KMS-11 (cell line): ENCODE data around the gene PCNT.

Experiments
- H2AFZ ChIP-seq: fragments of 200-600 bp; sonication (generic); 2 replicates; pipeline ENCODE4 v1.6.1; 2016; ENCODE audit warnings: antibody characterized with exemption, mixed run types, low read depth
- H3K27ac ChIP-seq: fragments of 200-600 bp; sonication (generic); 2 replicates; pipeline ENCODE4 v1.6.1; 2016; ENCODE audit warnings: mild to moderate bottlenecking, mixed run types
- H3K27me3 ChIP-seq: fragments of 200-600 bp; sonication (generic); 2 replicates; pipeline ENCODE4 v1.6.1; 2017; ENCODE audit warnings: mild to moderate bottlenecking, low read depth, mixed run types, moderate library complexity; ENCODE audit not compliant: insufficient read depth
- H3K36me3 ChIP-seq: fragments of 200-600 bp; sonication (generic); 2 replicates; pipeline ENCODE4 v1.6.1; 2017; ENCODE audit warnings: mild to moderate bottlenecking, mixed run types; ENCODE audit not compliant: insufficient read depth
- H3K4me1 ChIP-seq: fragments of 200-600 bp; sonication (generic); 2 replicates; pipeline ENCODE4 v1.6.1; 2016; ENCODE audit warnings: mild to moderate bottlenecking, low read depth, mixed run types; ENCODE audit not compliant: poor library complexity, severe bottlenecking
- H3K4me2 ChIP-seq: fragments of 200-600 bp; sonication (generic); 2 replicates; pipeline ENCODE4 v1.7.0; 2016; ENCODE audit warnings: mild to moderate bottlenecking, mixed run types
- H3K4me3 ChIP-seq: fragments of 200-600 bp; sonication (generic); IDR thresholded peaks from 2 replicates; pipeline ENCODE4 v1.6.1; 2017; ENCODE audit warnings: low read depth, low read length, mixed read lengths; ENCODE audit not compliant: insufficient read depth
- H3K79me2 ChIP-seq: fragments of 200-600 bp; sonication (generic); 2 replicates; pipeline ENCODE4 v1.6.1; 2016; ENCODE audit warnings: low read depth, mixed run types; ENCODE audit not compliant: insufficient read depth
- H3K9ac ChIP-seq: fragments of 200-600 bp; sonication (generic); 2 replicates; pipeline ENCODE4 v1.6.1; 2016; ENCODE audit warnings: mild to moderate bottlenecking, mixed run types
- H4K20me1 ChIP-seq: fragments of 200-600 bp; sonication (generic); 2 replicates; pipeline ENCODE4 v1.6.1; 2016; ENCODE audit warnings: mild to moderate bottlenecking, mixed run types; ENCODE audit not compliant: insufficient read depth
- TF ChIP-seq, protein P1 (sequence below): fragments of 200-600 bp; sonication (generic); conservative IDR thresholded peaks from 2 replicates; pipeline ENCODE4 v1.6.1; 2017; ENCODE audit warnings: low read depth, mild to moderate bottlenecking, antibody characterized with exemption, low read length, moderate library complexity, mixed read lengths

Gene PCNT

GRCh38 chr21:46301759-46302158 is 22.2 kb upstream of the PCNT start:
- Histone ChIP-seq H3K4me3 (no peak overlapping the region), H3K79me2 (no peaks in the 10 kb centered on the region), H4K20me1 (no peaks in the 10 kb centered on the region), H3K27me3 (no peaks in the 10 kb centered on the region), H3K36me3 (no peaks in the 10 kb centered on the region), H3K4me2 (no peak overlapping the region), H2AFZ (no peak overlapping the region), H3K9ac (no peak overlapping the region), H3K4me1 (no peaks in the 10 kb centered on the region), H3K27ac (no peak overlapping the region)
- TF ChIP-seq, protein P1, sequence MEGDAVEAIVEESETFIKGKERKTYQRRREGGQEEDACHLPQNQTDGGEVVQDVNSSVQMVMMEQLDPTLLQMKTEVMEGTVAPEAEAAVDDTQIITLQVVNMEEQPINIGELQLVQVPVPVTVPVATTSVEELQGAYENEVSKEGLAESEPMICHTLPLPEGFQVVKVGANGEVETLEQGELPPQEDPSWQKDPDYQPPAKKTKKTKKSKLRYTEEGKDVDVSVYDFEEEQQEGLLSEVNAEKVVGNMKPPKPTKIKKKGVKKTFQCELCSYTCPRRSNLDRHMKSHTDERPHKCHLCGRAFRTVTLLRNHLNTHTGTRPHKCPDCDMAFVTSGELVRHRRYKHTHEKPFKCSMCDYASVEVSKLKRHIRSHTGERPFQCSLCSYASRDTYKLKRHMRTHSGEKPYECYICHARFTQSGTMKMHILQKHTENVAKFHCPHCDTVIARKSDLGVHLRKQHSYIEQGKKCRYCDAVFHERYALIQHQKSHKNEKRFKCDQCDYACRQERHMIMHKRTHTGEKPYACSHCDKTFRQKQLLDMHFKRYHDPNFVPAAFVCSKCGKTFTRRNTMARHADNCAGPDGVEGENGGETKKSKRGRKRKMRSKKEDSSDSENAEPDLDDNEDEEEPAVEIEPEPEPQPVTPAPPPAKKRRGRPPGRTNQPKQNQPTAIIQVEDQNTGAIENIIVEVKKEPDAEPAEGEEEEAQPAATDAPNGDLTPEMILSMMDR, result no peak

DNA sequence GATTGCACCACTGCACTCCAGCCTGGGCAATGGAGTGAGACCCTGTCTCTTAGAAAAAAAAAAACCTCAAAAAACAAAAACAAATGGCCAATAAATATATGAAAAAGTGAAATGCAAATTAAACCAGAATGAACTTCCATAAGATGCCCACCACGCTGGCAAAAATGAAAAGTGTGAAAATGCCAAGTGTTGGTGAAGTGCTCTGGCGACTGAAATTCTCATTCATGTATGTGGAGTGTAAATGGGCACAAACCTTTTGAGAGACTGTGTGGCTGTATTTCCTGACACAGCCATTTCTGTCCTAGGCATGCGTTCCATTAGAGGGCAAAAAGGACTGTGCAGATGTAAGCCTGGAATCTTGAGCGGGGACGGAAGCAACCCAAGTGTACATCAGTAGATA is 19.5 kb upstream of the PCNT start:
- Histone ChIP-seq H3K9ac (no peak overlapping the region), H3K4me3 (no peak overlapping the region)

GRCh38 chr21:46304955-46305354 is 19.0 kb upstream of the PCNT start:
- no peaks in the 10 kb centered on the region for H3K79me2 ChIP-seq
- no peaks in the 10 kb centered on the region for H3K27me3 ChIP-seq
- H3K4me3 ChIP-seq, result no peak overlapping the region
- no peak overlapping the region for H3K27ac ChIP-seq
- H3K4me1 ChIP-seq, result peaks cover 15% of the 10 kb centered on the region
- no peak overlapping the region for H3K9ac ChIP-seq
- TF ChIP-seq, protein P1, result no peak
- H2AFZ ChIP-seq, result no peak overlapping the region
- H3K36me3 ChIP-seq, result no peaks in the 10 kb centered on the region
- H4K20me1 ChIP-seq, result no peaks in the 10 kb centered on the region
- H3K4me2 ChIP-seq, result no peak overlapping the region

More for the DNA sequence above, 19.5 kb upstream of the PCNT start:
- H4K20me1 ChIP-seq, result no peaks in the 10 kb centered on the region
- peaks cover 13% of the 10 kb centered on the region for H3K4me1 ChIP-seq
- H3K36me3 ChIP-seq, result no peaks in the 10 kb centered on the region
- H3K4me2 ChIP-seq, result no peak overlapping the region
- H2AFZ ChIP-seq, result no peak overlapping the region
- H3K27ac ChIP-seq, result no peak overlapping the region
- TF ChIP-seq, protein P1, result no peak
- H3K79me2 ChIP-seq, result no peaks in the 10 kb centered on the region
- no peaks in the 10 kb centered on the region for H3K27me3 ChIP-seq

DNA sequence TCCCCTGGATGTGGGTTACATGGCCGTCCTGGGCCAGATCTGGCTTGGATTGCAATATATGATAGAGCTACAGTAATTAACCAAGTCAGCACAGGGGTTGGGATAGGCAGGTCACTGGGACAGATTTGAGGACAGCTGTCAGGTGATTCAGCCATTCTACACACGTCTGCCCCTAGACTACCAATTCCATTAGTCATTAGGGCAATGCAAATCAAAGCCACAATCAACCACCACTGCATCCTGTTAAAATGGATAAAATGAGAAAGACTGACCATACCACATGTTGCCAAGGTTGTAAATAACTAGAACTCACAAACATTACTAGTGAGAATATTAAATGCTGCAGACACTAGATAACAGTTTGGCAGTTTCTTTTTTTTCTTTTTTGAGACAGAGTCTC is 16.3 kb upstream of the PCNT start:
- TF ChIP-seq, protein P1, result no peak
- H3K4me2 ChIP-seq, result no peak overlapping the region
- H3K27me3 ChIP-seq, result no peaks in the 10 kb centered on the region
- H2AFZ ChIP-seq, result no peak overlapping the region
- H3K4me3 ChIP-seq, result no peak overlapping the region
- no peak overlapping the region for H3K27ac ChIP-seq
- H3K79me2 ChIP-seq, result no peaks in the 10 kb centered on the region
- H3K4me1 ChIP-seq, result peaks cover 15% of the 10 kb centered on the region
- no peak overlapping the region for H3K9ac ChIP-seq
- no peaks in the 10 kb centered on the region for H4K20me1 ChIP-seq
- no peaks in the 10 kb centered on the region for H3K36me3 ChIP-seq
